DMS79 treated with DMSO at 0.1 percent for 48 hours (cell line): ENCODE measurements around the gene TLX1.

Experiments used
- DNase-seq: peaks from one replicate; lab custom pipeline; 2025; lab: John Stamatoyannopoulos, UW

The TLX1 gene

GRCh38 chr10:101112799-101113594 lies 18.1 kb upstream of the TLX1 start:
- no peak for DNase-seq

- DNase-seq: no peak
Observed at GRCh38 chr10:101113890-101114403, 17.2 kb upstream of the TLX1 start.

- DNase-seq: no peak
Observed at GRCh38 chr10:101114646-101115045, 16.5 kb upstream of the TLX1 start.

DNA sequence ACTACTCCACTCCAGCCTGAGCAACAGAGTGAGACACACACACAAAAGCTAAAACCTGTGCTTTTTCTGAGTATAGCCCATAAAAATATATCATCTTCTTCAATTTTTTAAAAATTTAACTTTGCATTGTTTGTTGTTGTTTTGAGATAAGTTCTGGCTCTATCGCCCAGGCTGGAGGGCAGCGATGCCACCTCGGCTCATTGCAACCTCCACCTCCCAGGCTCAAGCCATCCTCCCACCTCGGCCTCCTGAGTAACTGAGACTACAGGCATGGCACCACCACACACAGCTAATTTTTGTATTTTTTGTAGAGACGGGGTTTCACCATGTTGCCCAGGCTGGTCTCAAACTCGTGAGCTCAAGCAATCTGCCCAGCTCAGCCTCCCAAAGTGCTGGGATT lies 14.3 kb upstream of the TLX1 start:
- no peak for DNase-seq

DNA sequence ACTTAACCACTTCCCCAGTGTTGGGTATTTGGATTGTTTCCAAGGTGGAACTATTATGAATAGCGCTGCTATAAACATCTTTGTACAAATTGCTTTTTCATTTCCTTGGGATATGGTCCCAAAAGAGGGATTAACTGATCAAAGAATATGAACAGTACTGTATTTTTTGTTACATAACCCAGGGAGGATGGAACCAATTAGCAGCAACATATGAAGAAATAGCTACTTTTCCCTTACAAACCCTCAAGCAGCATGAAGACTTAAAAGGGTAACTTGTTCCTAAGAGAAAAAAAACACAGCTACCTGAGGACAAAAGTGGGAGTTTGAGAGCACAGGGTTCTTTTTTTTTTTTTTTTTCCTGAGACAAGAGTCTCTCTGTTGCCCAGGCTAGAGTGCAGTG lies 13.1 kb upstream of the TLX1 start:
- DNase-seq: no peak

GRCh38 chr10:101120520-101120883 lies 10.6 kb upstream of the TLX1 start:
- DNase-seq: no peak

DNA sequence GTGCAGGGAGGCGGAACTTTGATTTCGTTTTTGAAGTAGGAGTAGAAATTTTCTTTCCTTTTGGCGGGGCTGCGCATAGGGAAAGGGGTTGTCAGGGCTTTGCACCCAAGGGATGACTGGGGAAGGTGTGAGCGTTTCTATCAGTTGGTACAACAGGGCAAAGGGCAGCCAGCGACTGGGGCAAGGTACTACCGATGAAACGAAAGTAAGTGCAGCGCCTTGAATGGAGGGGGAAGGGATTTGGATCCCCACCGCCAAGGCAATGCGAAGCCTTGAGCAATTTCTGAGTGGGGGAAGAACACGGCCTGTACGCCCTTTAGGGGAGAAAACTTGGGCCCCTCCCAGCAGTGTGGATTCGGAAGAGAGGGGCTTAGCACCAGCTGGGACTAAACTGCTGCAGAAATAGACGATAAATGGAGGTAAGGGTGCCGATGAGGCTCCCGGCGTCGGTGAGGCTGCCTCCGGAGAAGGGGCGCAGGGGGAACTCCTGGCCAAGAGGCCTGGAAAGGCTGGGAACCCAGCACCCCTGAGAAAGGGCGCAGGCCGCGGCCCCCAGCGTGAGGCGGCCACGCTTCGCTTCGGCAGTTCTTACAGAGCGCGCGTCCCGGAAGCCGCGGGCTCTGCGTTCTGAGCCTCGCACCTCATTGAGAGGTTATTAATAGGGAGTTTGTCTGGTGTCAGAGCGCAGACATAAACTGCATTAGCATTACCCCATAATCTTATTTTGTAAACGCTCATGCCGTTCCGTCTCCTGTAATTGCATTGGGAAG lies 10.0 kb upstream of the TLX1 start:
- DNase-seq: no peak

GRCh38 chr10:101121654-101122031 lies 9.5 kb upstream of the TLX1 start:
- DNase-seq: no peak

DNA sequence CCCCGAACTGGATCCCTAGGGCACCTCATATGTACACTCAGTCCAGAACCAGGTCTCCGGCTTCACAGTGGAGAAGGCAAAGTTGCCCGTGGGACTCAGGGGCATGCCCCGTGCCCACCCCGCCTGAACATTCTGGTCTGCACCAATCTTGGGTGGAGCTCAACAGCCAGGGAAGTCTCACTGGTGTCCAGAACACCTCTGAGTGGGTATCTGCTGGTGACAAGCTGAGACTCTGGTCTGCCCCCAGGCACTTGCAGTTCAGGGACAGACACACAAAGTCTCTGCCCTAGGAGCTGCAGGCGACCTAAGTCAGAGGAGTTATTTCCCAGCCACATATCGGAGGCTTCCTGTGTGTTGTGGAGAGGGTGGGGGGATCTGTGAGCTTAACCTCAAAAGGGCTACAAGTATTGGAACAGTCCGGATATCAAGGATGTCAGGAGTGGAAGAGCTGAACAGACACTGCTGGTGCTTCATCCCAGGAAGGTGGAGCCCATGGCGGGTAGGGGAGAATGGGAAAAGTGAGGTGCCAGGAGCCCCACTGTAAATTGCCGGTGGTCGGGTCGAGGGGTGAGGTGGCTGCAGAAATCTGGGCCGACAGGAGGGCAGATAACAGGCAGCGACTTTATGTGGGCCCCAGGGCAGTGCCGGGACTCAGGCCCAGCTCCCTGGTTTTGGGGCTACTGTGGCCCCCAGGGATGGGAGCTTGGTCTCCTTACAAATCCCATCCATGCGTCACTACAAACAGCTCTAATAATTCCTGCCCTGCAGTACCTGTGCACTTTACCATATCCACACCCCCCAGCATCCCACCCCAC lies 8.6 kb upstream of the TLX1 start:
- no peak for DNase-seq

GRCh38 chr10:101123085-101123814 lies 7.8 kb upstream of the TLX1 start:
- peak; percentile 4 for DNase-seq

DNA sequence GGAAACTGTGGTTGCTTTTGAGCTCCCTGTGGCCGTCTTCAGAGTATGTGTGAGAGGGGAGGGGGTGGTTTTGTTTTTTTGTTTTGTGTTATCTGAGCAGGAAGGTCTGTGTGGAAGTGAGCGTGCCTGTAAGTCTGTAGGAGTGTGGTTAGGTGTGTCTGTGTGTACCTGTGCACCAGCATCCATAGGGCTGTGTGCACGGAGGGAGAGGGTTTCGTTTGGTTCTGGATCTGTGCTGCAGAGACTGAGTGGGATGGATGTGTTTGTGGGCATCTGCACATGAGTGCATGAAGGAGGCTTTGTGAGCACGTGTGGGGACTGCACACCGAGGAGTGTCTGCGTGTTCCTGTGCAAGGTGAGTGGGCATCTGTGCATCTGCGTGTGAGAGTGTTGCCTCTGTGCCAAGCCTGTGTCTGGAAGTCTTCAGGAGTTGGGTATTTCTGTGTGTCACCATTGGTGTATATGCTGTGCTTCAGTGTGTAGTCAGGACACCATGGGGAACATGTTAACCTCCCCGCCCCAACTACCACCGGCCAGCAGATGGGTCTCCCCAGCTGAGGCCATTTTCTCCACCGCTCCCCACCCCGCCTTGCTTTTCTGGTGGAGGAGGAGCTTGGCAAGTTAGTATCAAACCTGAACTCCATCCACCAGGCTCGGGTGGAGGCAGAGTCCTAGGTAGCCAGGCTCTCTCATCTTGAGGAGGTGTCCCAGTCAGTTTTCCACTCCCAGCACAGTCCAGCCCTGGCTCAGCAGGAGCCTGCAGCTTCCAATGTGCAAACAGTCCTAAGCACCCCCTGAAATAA lies 7.1 kb upstream of the TLX1 start:
- DNase-seq: no peak

DNA sequence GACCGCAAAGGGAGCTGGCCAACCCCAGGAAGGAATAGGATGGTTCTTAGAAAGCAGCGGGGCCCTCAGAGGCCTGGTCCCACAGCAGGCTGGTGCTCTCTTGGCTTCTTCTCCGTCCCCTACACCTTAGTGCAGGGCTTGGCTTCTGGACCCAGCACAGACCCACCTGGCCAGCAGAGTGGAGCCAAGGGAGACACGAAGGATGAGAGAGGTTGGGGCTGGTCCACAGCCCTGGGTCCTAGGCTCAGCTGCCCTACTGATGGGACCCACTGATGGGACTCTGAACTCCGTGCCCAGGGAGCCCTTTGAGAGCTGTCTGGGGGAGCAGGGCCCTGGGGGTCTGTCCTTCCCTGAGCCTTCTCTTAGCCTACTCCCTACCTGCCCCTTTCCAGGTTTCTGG lies 6.2 kb upstream of the TLX1 start:
- no peak for DNase-seq

- no peak for DNase-seq
Observed at GRCh38 chr10:101126684-101127628, 4.1 kb upstream of the TLX1 start.

- no peak for DNase-seq
Observed at GRCh38 chr10:101130141-101130540, 959 bp upstream of the TLX1 start.

GRCh38 chr10:101131962-101132635 lies 999 bp downstream of the TLX1 start:
- no peak for DNase-seq

DNA sequence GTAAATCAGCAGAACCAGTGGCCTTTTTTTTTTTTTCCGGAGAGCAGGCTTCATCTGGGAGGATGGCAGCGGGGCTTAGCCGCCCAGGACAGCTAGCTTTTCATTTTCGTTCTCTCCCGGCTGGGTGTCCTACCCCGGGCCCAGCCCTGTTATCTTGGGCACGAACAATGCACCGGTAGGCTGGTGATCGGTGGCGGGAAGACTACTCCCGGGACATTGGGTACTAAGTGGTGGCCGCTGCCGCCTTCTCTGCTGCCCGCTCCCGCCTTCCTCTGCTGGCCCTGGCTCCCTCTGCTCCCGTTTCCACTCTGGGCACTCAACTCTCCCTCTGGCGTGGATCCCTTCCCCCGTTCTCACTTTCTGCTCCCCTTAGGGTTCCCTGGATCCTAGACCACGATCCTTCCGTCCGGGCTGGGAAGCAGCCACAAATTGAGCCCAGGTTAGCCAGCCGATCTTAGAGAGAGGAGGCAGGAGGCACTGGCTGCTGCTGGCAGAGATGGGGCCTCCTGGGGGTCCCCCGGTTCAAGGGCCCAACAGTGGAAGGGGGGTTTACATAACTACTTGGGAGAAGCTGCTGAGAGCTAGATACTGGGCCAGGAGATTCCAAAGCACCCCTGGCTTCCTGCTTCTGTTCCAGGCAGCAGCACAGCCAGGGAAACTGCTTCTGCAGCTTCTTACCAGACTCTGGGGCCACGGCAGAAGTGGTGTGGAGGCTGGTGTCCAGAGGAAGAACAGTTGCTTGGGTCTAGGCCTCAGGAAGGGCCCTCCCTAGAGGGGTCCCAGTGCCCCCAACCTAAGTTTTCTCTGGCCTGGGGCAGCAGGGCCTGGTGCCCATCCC lies 1.8 kb downstream of the TLX1 start:
- no peak for DNase-seq

- no peak for DNase-seq
Observed at GRCh38 chr10:101133489-101134298, 2.6 kb downstream of the TLX1 start.
